ENCODE results near the gene DGKH.
A peak's percentile ranks its signal among the peaks of the same experiment; 100 is the strongest.
"Not testable (repeated sequence)": the region's sequence is repeated elsewhere in the genome, so short reads cannot be mapped to it uniquely, and the experiment has no call there.

The DGKH gene

GRCh38 chr13:42152495-42152894 is 104.0 kb downstream of the DGKH start:
- no peak for DNase-seq (ENCODE audit: low read depth)
- no peak overlapping the region for H3K4me3 ChIP-seq (replicated peaks; ENCODE audit: low read depth, low read length)
- TF ChIP-seq, protein P1, sequence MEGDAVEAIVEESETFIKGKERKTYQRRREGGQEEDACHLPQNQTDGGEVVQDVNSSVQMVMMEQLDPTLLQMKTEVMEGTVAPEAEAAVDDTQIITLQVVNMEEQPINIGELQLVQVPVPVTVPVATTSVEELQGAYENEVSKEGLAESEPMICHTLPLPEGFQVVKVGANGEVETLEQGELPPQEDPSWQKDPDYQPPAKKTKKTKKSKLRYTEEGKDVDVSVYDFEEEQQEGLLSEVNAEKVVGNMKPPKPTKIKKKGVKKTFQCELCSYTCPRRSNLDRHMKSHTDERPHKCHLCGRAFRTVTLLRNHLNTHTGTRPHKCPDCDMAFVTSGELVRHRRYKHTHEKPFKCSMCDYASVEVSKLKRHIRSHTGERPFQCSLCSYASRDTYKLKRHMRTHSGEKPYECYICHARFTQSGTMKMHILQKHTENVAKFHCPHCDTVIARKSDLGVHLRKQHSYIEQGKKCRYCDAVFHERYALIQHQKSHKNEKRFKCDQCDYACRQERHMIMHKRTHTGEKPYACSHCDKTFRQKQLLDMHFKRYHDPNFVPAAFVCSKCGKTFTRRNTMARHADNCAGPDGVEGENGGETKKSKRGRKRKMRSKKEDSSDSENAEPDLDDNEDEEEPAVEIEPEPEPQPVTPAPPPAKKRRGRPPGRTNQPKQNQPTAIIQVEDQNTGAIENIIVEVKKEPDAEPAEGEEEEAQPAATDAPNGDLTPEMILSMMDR (IDR thresholded peaks at IDR 0.05; ENCODE audit: low read length, missing control alignments): no peak

- TF ChIP-seq, protein P1 (IDR thresholded peaks at IDR 0.05; ENCODE audit: low read length, missing control alignments): no peak
- DNase-seq (ENCODE audit: low read depth): peak; percentile 21
These were observed 105.0 kb downstream of the DGKH start for GRCh38 chr13:42153199-42154113.

DNA sequence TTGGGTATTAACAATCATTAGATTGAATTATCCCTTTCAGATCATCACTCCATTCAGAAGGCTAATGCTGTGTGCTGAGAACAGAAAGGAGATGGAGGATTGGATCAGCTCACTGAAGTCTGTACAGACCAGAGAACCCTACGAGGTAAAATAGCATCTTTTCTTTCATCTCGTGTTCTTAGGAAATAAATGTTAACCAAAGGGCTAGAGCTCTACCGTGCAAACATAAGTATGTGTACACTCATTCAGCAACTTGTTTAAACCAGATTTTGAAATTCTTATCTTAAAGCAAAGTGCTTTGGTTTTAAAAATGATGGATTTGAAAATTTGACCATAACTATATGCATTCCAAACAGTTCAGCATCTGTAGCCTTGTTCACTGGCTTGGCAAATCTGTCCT is 106.8 kb downstream of the DGKH start:
- DNase-seq (ENCODE audit: low read depth): no peak
- TF ChIP-seq, protein P1 (IDR thresholded peaks at IDR 0.05; ENCODE audit: low read length, missing control alignments): no peak
- H3K4me3 ChIP-seq (replicated peaks; ENCODE audit: low read depth, low read length): no peak overlapping the region

More at GRCh38 chr13:42153199-42154113, 105.0 kb downstream of the DGKH start:
- no peak overlapping the region for H3K4me3 ChIP-seq (replicated peaks; ENCODE audit: low read depth, low read length)

DNA sequence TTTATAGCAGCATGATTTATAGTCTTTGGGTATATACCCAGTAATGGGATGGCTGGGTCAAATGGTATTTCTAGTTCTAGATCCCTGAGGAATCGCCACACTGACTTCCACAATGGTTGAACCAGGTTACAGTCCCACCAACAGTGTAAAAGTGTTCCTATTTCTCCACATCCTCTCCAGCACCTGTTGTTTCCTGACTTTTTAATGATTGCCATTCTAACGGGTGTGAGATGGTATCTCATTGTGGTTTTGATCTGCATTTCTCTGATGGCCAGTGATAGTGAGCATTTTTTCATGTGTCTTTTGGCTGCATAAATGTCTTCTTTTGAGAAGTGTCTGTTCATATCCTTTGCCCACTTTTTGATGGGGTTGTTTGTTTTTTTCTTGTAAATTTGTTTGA is 114.9 kb downstream of the DGKH start:
- DNase-seq (ENCODE audit: low read depth); H3K4me3 ChIP-seq (replicated peaks; ENCODE audit: low read depth, low read length): not testable (repeated sequence)

DNA sequence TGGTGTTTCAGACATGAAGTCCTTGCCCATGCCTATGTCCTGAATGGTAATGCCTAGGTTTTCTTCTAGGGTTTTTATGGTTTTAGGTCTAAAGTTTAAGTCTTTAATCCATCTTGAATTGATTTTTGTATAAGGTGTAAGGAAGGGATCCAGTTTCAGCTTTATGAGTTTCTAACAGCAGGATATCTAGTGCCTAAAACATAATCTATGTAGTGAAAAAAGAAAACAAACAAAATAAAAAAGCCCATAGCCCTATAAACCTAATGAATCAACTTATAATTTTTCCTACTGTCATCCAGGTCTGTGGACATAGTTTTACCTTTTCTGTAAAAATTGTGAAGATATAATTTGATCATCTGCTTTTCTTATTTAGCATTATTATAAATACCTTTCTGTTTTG is 115.5 kb downstream of the DGKH start:
- not testable (repeated sequence) for H3K4me3 ChIP-seq (replicated peaks; ENCODE audit: low read depth, low read length); DNase-seq (ENCODE audit: low read depth)

- TF ChIP-seq, protein P1 (IDR thresholded peaks at IDR 0.05; ENCODE audit: low read length, missing control alignments): no peak
- DNase-seq (ENCODE audit: low read depth): no peak
- H3K4me3 ChIP-seq (replicated peaks; ENCODE audit: low read depth, low read length): no peak overlapping the region
These were observed 116.2 kb downstream of the DGKH start for GRCh38 chr13:42164557-42165125.

DNA sequence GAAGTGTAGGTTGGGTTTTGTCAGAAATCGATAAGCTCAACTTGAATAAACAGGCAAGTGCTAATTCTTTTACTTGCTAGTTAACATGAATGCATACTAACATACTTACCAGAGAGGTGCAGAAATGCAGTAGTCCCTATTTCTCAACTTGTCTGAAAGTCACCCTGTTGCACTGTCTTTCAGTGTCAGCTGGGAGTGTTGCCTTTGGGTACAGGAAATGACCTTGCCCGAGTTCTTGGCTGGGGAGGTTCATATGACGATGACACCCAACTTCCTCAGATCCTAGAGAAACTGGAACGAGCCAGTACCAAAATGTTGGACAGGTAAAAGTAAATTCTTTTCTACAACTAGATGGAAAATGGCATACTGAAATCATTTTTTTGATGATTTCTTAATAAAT is 120.0 kb downstream of the DGKH start:
- TF ChIP-seq, protein P1 (IDR thresholded peaks at IDR 0.05; ENCODE audit: low read length, missing control alignments): no peak
- DNase-seq (ENCODE audit: low read depth): no peak
- no peak overlapping the region for H3K4me3 ChIP-seq (replicated peaks; ENCODE audit: low read depth, low read length)

- H3K4me3 ChIP-seq (replicated peaks; ENCODE audit: low read depth, low read length): no peak overlapping the region
These were observed 121.6 kb downstream of the DGKH start for GRCh38 chr13:42170029-42170428.

More at GRCh38 chr13:42170029-42170428, 121.6 kb downstream of the DGKH start:
- no peak for DNase-seq (ENCODE audit: low read depth)
- TF ChIP-seq, protein P1 (IDR thresholded peaks at IDR 0.05; ENCODE audit: low read length, missing control alignments): no peak

Measured in fibroblast of pulmonary artery (primary cell).